H1 (cell line): ENCODE measurements around the gene EPB42. TPM values are rescaled to one million over a fixed set of nuclear protein-coding genes. Genes with fewer than 3 reads are reported as not detected.

Experiments used
- CTCF ChIA-PET: fragments of 300-600 bp; sonication (Branson Sonifier 250); formaldehyde crosslinking; loops from one replicate; lab custom pipeline; 2021; ENCODE audit not compliant: partially characterized antibody; lab: Charles Lee
- POLR2A ChIA-PET: fragments of 300-600 bp; sonication (Branson Sonifier 250); formaldehyde crosslinking; loops from one replicate; lab custom pipeline; 2021; ENCODE audit warnings: inconsistent platforms; ENCODE audit not compliant: partially characterized antibody; lab: Charles Lee
- DNase-seq, 2 experiments: peaks; one replicate each; pipeline versions ENCODE4 v3.0.0 to v3.0.0-alpha.2; 2010 to 2022; ENCODE audit warnings: low spot score in 2 of 2, low read depth in 1 of 2, mixed read lengths in 1 of 2
- FAIRE-seq: peaks from 2 replicates; lab custom pipeline; 2011; peaks lifted over from hg19 to GRCh38; lab: Jason Lieb, UNC
- H2AFZ ChIP-seq: 2 replicates; pipeline ENCODE4 v1.8.1; 2012; ENCODE audit warnings: low read length, inconsistent platforms
- H2AK5ac ChIP-seq: 2 replicates; pipeline ENCODE4 v1.6.1; 2013; ENCODE audit warnings: low read depth, low read length
- H2BK120ac ChIP-seq: replicated peaks from 2 replicates; pipeline ENCODE3; 2013; ENCODE audit warnings: low read depth, low read length, inconsistent platforms
- H2BK12ac ChIP-seq: 2 replicates; pipeline ENCODE4 v1.6.1; 2013; ENCODE audit warnings: low read depth, low read length
- H2BK15ac ChIP-seq: 2 replicates; pipeline ENCODE4 v1.6.1; 2013; ENCODE audit warnings: low read length
- H2BK20ac ChIP-seq: 2 replicates; pipeline ENCODE4 v1.6.1; 2013; ENCODE audit warnings: low read length
- H2BK5ac ChIP-seq: 2 replicates; pipeline ENCODE4 v1.6.1; 2013; ENCODE audit warnings: low read depth, low read length
- H3K14ac ChIP-seq: 2 replicates; pipeline ENCODE4 v1.6.1; 2013; ENCODE audit warnings: inconsistent platforms; ENCODE audit not compliant: insufficient read length
- H3K18ac ChIP-seq: 2 replicates; pipeline ENCODE4 v1.6.1; 2013; ENCODE audit warnings: low read length; ENCODE audit errors: extremely low read depth
- H3K23ac ChIP-seq: 2 replicates; pipeline ENCODE4 v1.6.1; 2013; ENCODE audit warnings: inconsistent platforms; ENCODE audit not compliant: insufficient read length
- H3K23me2 ChIP-seq: 2 replicates; pipeline ENCODE4 v1.6.1; 2013; ENCODE audit warnings: low read depth, low read length
- H3K27ac ChIP-seq: 2 replicates; pipeline ENCODE4 v1.6.1; 2011; ENCODE audit warnings: low read depth, low read length, inconsistent platforms
- H3K27me3 ChIP-seq, 4 experiments: replicated peaks in 1 of 4; 1 replicate in 1 of 4; 2 replicates in 3 of 4; pipeline versions ENCODE4 v1.6.1 to v1.8.1; 2011 to 2013; ENCODE audit warnings: low read length in 3 of 4, mild to moderate bottlenecking in 3 of 4, inconsistent platforms in 2 of 4, mixed read lengths in 2 of 4, moderate library complexity in 1 of 4; ENCODE audit not compliant: control insufficient read depth in 3 of 4, insufficient read depth in 3 of 4; ENCODE audit errors: extremely low read depth in 1 of 4
- H3K36me3 ChIP-seq, 4 experiments: 2 replicates each; pipeline versions ENCODE4 v1.6.1 to v1.8.1; 2011 to 2013; ENCODE audit warnings: mild to moderate bottlenecking in 4 of 4, low read length in 3 of 4, moderate library complexity in 2 of 4, control low read depth in 1 of 4, inconsistent platforms in 1 of 4; ENCODE audit not compliant: insufficient read depth in 4 of 4, control insufficient read depth in 2 of 4
- H3K4ac ChIP-seq: replicated peaks from 2 replicates; pipeline ENCODE3; 2013; ENCODE audit warnings: low read length, low read depth, mixed read lengths, inconsistent platforms; ENCODE audit not compliant: insufficient read length
- H3K4me1 ChIP-seq, 4 experiments: replicated peaks in 1 of 4; 1 replicate in 1 of 4; 2 replicates in 3 of 4; pipeline versions ENCODE4 v1.6.1 to v1.8.1; 2011 to 2013; ENCODE audit warnings: low read length in 3 of 4, inconsistent platforms in 2 of 4, mixed read lengths in 1 of 4; ENCODE audit not compliant: insufficient read depth in 4 of 4, control insufficient read depth in 3 of 4
- H3K4me2 ChIP-seq, 2 experiments: 2 replicates each; pipeline versions ENCODE4 v1.6.1 to v1.8.1; 2011 to 2013; ENCODE audit warnings: low read depth in 2 of 2, low read length in 2 of 2, control low read depth in 1 of 2, inconsistent platforms in 1 of 2, mild to moderate bottlenecking in 1 of 2; ENCODE audit not compliant: insufficient read depth in 1 of 2
- H3K4me3 ChIP-seq, 4 experiments: fragments of 200-600, 300-600 bp in 1 of 4; sonication (generic), shearing (Covaris generic), sonication (Bioruptor Twin) in 1 of 4; 2 replicates each; pipeline versions ENCODE4 v1.5.1 to v1.8.1; 2011 to 2016; ENCODE audit warnings: low read length in 4 of 4, low read depth in 3 of 4, control low read depth in 2 of 4, inconsistent platforms in 2 of 4, mild to moderate bottlenecking in 2 of 4, mixed read lengths in 1 of 4, moderate library complexity in 1 of 4; ENCODE audit not compliant: insufficient read depth in 2 of 4; ENCODE audit errors: extremely low read depth in 1 of 4
- H3K56ac ChIP-seq: replicated peaks from 2 replicates; pipeline ENCODE3; 2013; ENCODE audit warnings: low read depth, mild to moderate bottlenecking, mixed read lengths, low read length, inconsistent platforms; ENCODE audit not compliant: insufficient read length
- H3K79me1 ChIP-seq: 2 replicates; pipeline ENCODE4 v1.6.1; 2013; ENCODE audit warnings: low read depth, low read length, control low read depth
- H3K79me2 ChIP-seq, 2 experiments: 2 replicates each; pipeline versions ENCODE4 v1.6.1 to v1.8.1; 2012 to 2013; ENCODE audit warnings: low read length in 2 of 2, mild to moderate bottlenecking in 2 of 2, inconsistent platforms in 1 of 2; ENCODE audit not compliant: insufficient read depth in 2 of 2, control insufficient read depth in 1 of 2
- H3K9ac ChIP-seq, 4 experiments: replicated peaks in 1 of 4; 1 replicate in 1 of 4; 2 replicates in 3 of 4; pipeline versions ENCODE4 v1.6.1 to v1.8.1; 2011 to 2013; ENCODE audit warnings: low read depth in 3 of 4, low read length in 3 of 4, control low read depth in 2 of 4, mild to moderate bottlenecking in 2 of 4, moderate library complexity in 2 of 4, inconsistent platforms in 1 of 4; ENCODE audit errors: extremely low read depth in 1 of 4
- H3K9me3 ChIP-seq, 2 experiments: 2 replicates each; pipeline versions ENCODE4 v1.6.1 to v1.8.1; 2012 to 2013; ENCODE audit warnings: mild to moderate bottlenecking in 2 of 2, moderate library complexity in 2 of 2, control low read depth in 1 of 2, inconsistent platforms in 1 of 2, low read depth in 1 of 2, low read length in 1 of 2, mixed read lengths in 1 of 2; ENCODE audit not compliant: insufficient read depth in 2 of 2
- H4K20me1 ChIP-seq, 2 experiments: replicated peaks in 1 of 2; 2 replicates each; pipeline versions ENCODE3 to v1.8.1; 2011 to 2013; ENCODE audit warnings: inconsistent platforms in 2 of 2, low read length in 2 of 2, mild to moderate bottlenecking in 1 of 2; ENCODE audit not compliant: insufficient read depth in 2 of 2, control insufficient read depth in 1 of 2
- H4K5ac ChIP-seq: 2 replicates; pipeline ENCODE4 v1.6.1; 2013; ENCODE audit warnings: low read length, low read depth, mixed read lengths, inconsistent platforms; ENCODE audit not compliant: insufficient read length
- H4K8ac ChIP-seq: 2 replicates; pipeline ENCODE4 v1.8.0; 2013; ENCODE audit warnings: mild to moderate bottlenecking, moderate library complexity, low read length, inconsistent platforms; ENCODE audit not compliant: insufficient read depth; ENCODE audit errors: extremely low read depth
- H4K91ac ChIP-seq: replicated peaks from 2 replicates; pipeline ENCODE3; 2013; ENCODE audit warnings: low read length, mixed read lengths, inconsistent platforms; ENCODE audit not compliant: insufficient read length
- CHD1 ChIP-seq: IDR thresholded peaks from 2 replicates; pipeline ENCODE4 v1.6.1; 2012; ENCODE audit warnings: low read depth, low read length, improper control_type of control experiment
- EZH2 ChIP-seq: fragments of 200-600 bp; sonication (generic); IDR thresholded peaks from 2 replicates; pipeline ENCODE4 v1.7.1; 2012; ENCODE audit warnings: low read depth, mild to moderate bottlenecking, moderate library complexity, low read length, inconsistent platforms; ENCODE audit not compliant: severe bottlenecking
- FOSL1 ChIP-seq: IDR thresholded peaks from 2 replicates; pipeline ENCODE4 v1.6.1; 2011; ENCODE audit warnings: mild to moderate bottlenecking, low read depth, low read length, moderate library complexity; ENCODE audit not compliant: insufficient read depth
- GABPA ChIP-seq: IDR thresholded peaks from 2 replicates; pipeline ENCODE4 v1.6.1; 2011; ENCODE audit warnings: mild to moderate bottlenecking, low read length, moderate library complexity, borderline replicate concordance; ENCODE audit not compliant: insufficient read depth
- GTF2F1 ChIP-seq: IDR thresholded peaks from 2 replicates; pipeline ENCODE4 v1.6.1; 2012; ENCODE audit warnings: low read depth, low read length, improper control_type of control experiment, borderline replicate concordance
- JUN ChIP-seq: IDR thresholded peaks from 2 replicates; pipeline ENCODE4 v1.6.1; 2011; ENCODE audit warnings: low read depth, mild to moderate bottlenecking, improper control_type of control experiment, low read length
- NANOG ChIP-seq: IDR thresholded peaks from 2 replicates; pipeline ENCODE4 v1.6.1; 2011; ENCODE audit warnings: low read length, low read depth, mild to moderate bottlenecking, inconsistent platforms; ENCODE audit not compliant: insufficient read depth, poor library complexity, severe bottlenecking
- SAP30 ChIP-seq: fragments of 300-600 bp; sonication (generic); IDR thresholded peaks from 2 replicates; pipeline ENCODE4 v1.7.1; 2012; ENCODE audit warnings: low read length, moderate library complexity, mild to moderate bottlenecking, inconsistent platforms; ENCODE audit not compliant: insufficient read depth, insufficient replicate concordance
- SIX5 ChIP-seq: IDR thresholded peaks from 2 replicates; pipeline ENCODE4 v1.6.1; 2011; ENCODE audit warnings: mild to moderate bottlenecking, low read depth, low read length
- TAF1 ChIP-seq: IDR thresholded peaks from 2 replicates; pipeline ENCODE4 v1.6.1; 2011; ENCODE audit warnings: mild to moderate bottlenecking, low read depth, low read length
- TCF12 ChIP-seq: IDR thresholded peaks from 2 replicates; pipeline ENCODE4 v1.6.1; 2011; ENCODE audit warnings: low read depth, mild to moderate bottlenecking, low read length
- WGBS, 2 experiments: shearing (Covaris generic) in 1 of 2; methylation state at CpG; one replicate each; pipeline versions ENCODE4 v1.1.6 to v1.1.7; 2013 to 2015; ENCODE audit warnings: low lambda C conversion rate in 2 of 2, mixed read lengths in 2 of 2, inconsistent platforms in 1 of 2, low coverage in 1 of 2, missing lambda C conversion rate in 1 of 2; ENCODE audit not compliant: insufficient replicate concordance in 2 of 2, insufficient coverage in 1 of 2, insufficient read length in 1 of 2; ENCODE audit errors: extremely low coverage in 1 of 2, missing lambda C conversion rate in 1 of 2; 5-methylcytosine and 5-hydroxymethylcytosine counted together
- polyA plus RNA-seq, 7 experiments: library from polyadenylated mRNA; depleted of rRNA in 3 of 7; stranded (reverse) in 5 of 7; unstranded in 2 of 7; fragments of >200 nt in 5 of 7; fragments of 200-250 nt in 2 of 7; gene quantifications; 1 replicate in 5 of 7; 2 replicates in 1 of 7; 4 replicates in 1 of 7; pipeline versions ENCODE4 v1.2.1 to v1.2.3, GENCODE V29; 2011 to 2013; ENCODE audit warnings: missing spikeins in 2 of 7, mixed read lengths in 2 of 7
- total RNA-seq: library from RNA; stranded (reverse); fragmentation: NEBNext Ultra II Directional; extraction: Animal tissue kit (Norgen Biotek cat#: 25700); gene quantifications from 2 replicates; pipeline ENCODE4 v1.2.1, GENCODE V29; 2021

Gene EPB42
- total and polyA plus RNA-seq, 2 of the 8 experiments (the other 6 are each of a cell fraction or from before 2014, with no cell fraction given), result not detected

DNA sequence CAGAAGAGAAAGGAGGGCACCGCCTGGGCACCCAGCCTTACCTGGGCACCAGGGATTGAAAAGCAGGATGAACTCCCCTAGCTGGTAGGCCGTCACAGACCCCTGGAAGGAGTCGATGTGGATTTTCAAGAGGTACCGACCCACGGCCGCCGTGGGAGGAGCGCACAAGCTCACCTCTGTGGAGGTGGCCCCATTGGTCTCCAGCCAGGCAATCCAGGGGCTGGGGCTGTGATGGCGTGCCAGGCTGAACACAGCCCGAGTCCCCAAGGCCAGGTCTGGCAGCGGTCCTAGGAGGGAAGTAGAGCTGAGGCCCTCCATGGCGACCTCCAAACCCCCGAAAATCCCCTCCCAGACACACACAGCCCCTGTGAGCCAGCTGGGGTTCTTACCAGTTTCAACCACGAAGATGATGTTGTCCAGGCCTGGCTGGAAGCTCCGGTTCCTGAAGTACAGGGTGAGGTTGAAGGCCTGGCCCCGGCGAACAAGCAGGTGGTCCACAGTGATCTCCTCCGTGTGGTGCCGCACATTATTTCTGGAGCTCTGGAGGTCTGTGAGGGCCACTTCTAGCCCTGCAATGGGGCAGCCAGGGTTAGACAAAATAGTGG, 39.3 kb upstream of the EPB42 start:
- POLR2A ChIA-PET, result interaction anchor here (0.6 kb wide), 1 partner anchor 33 kb away, joined by 3 read pairs; no protein-coding TSS in a partner anchor
- no peak overlapping the region for H3K23ac ChIP-seq
- H2BK20ac ChIP-seq, result no peak overlapping the region
- H4K20me1 ChIP-seq, result no peaks in the 10 kb centered on the region
- no peak overlapping the region for H4K91ac ChIP-seq
- H3K4me3 ChIP-seq, result no peak overlapping the region
- H3K36me3 ChIP-seq, result no peaks in the 10 kb centered on the region
- H2BK12ac ChIP-seq, result no peak overlapping the region
- H2AK5ac ChIP-seq, result no peak overlapping the region
- no peak overlapping the region for H3K4ac ChIP-seq
- no peak overlapping the region for H4K8ac ChIP-seq
- no peaks in the 10 kb centered on the region for H3K4me1 ChIP-seq
- WGBS, 2 experiments, result 87% methylated on average over 19 of the region's 19 CpGs; no CpG with 5 or more reads in 1 of the 2 experiments
- no peak overlapping the region for H3K4me2 ChIP-seq
- no peak overlapping the region for H2BK15ac ChIP-seq
- H3K18ac ChIP-seq, result no peak overlapping the region
- FAIRE-seq, result no peak
- no peaks in the 10 kb centered on the region for H3K79me2 ChIP-seq
- no peaks in the 10 kb centered on the region for H3K9me3 ChIP-seq
- H3K27me3 ChIP-seq, result no peaks in the 10 kb centered on the region; a peak in 2 of 7 replicates
- H3K9ac ChIP-seq, result no peak overlapping the region
- H4K5ac ChIP-seq, result no peak overlapping the region
- no peak overlapping the region for H2BK120ac ChIP-seq
- DNase-seq, result no peak
- H2BK5ac ChIP-seq, result no peak overlapping the region
- no peaks in the 10 kb centered on the region for H3K23me2 ChIP-seq
- H2AFZ ChIP-seq, result no peak overlapping the region
- H3K14ac ChIP-seq, result no peak overlapping the region
- H3K56ac ChIP-seq, result no peak overlapping the region
- CTCF ChIA-PET, result interaction anchor here (0.6 to 2.2 kb wide), 6 partner anchors 8 to 1685 kb away, joined by 3 to 7 read pairs (median 4); no protein-coding TSS in a partner anchor
- H3K79me1 ChIP-seq, result no peaks in the 10 kb centered on the region
- H3K27ac ChIP-seq, result no peak overlapping the region
- TF ChIP-seq CHD1 (no peak), FOSL1 (no peak), JUN (no peak), SAP30 (no peak), GABPA (no peak), SIX5 (no peak), GTF2F1 (no peak), EZH2 (no peak), TCF12 (no peak), NANOG (no peak), TAF1 (no peak)
